ENCODE results near the gene PRMT7. TPM values are rescaled to one million over a fixed set of nuclear protein-coding genes. Genes with fewer than 3 reads are reported as not detected.

Gene PRMT7
- total RNA-seq, 1 experiment from 2014 or later, result 156 TPM

DNA sequence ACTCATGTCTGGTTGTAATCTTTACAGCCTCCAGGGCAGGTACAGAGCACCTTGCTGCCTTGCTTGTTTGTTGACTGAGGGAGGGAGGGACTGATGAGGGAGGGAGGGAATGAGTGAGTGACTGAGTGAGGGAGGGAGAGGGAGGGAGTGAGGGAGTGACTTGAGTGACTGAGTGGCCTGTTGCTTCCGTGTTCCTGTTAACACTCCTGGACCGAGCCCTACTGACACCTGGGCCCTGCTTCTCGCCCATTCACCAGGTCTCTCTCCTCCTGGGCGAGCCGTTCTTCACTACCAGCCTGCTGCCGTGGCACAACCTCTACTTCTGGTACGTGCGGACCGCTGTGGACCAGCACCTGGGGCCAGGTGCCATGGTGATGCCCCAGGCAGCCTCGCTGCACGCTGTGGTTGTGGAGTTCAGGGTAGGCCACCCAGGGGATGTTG lies 41.2 kb downstream of the PRMT7 start:
- H3K4me1 Mint-ChIP-seq (ENCODE audit: low read depth, unreplicated experiment), result peaks cover 10% of the 10 kb centered on the region
- peak; percentile 57 to 70 for DNase-seq
- intact Hi-C loops (cut with micrococcal nuclease; ENCODE audit: unreplicated experiment), result no loop called here
- no TSS peak for BruUV-seq (replicated peaks)
- peaks cover 6% of the 10 kb centered on the region for H3K4me1 ChIP-seq
- H3K4me3 Mint-ChIP-seq (ENCODE audit: unreplicated experiment), result peak overlapping the region; percentile 40
- H3K27ac Mint-ChIP-seq (ENCODE audit: unreplicated experiment), result peak overlapping the region; percentile 79
- ChIA-PET POLR2A (no interaction called here), CTCF (no interaction called here)
- no peaks in the 10 kb centered on the region for H3K9me3 ChIP-seq
- H3K36me3 ChIP-seq (ENCODE audit: control insufficient read depth, insufficient read depth, low read length), result peaks cover 7% of the 10 kb centered on the region
- TF ChIP-seq, protein P1, sequence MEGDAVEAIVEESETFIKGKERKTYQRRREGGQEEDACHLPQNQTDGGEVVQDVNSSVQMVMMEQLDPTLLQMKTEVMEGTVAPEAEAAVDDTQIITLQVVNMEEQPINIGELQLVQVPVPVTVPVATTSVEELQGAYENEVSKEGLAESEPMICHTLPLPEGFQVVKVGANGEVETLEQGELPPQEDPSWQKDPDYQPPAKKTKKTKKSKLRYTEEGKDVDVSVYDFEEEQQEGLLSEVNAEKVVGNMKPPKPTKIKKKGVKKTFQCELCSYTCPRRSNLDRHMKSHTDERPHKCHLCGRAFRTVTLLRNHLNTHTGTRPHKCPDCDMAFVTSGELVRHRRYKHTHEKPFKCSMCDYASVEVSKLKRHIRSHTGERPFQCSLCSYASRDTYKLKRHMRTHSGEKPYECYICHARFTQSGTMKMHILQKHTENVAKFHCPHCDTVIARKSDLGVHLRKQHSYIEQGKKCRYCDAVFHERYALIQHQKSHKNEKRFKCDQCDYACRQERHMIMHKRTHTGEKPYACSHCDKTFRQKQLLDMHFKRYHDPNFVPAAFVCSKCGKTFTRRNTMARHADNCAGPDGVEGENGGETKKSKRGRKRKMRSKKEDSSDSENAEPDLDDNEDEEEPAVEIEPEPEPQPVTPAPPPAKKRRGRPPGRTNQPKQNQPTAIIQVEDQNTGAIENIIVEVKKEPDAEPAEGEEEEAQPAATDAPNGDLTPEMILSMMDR (IDR thresholded peaks at IDR 0.05; ENCODE audit: insufficient read depth in 1 of 2, low read depth in 1 of 2, low read length in 1 of 2, severe bottlenecking in 1 of 2, unreplicated experiment in 1 of 2), result no peak
- no peaks in the 10 kb centered on the region for H3K9me3 Mint-ChIP-seq (ENCODE audit: unreplicated experiment)
- no peaks in the 10 kb centered on the region for H3K27me3 Mint-ChIP-seq (ENCODE audit: insufficient read depth, unreplicated experiment)
- no peaks in the 10 kb centered on the region for H3K27me3 ChIP-seq (replicated peaks; ENCODE audit: control insufficient read depth, insufficient read depth, low read length)
- peaks cover 99% of the 10 kb centered on the region for H3K36me3 Mint-ChIP-seq (ENCODE audit: insufficient read depth, unreplicated experiment)
- no peak overlapping the region for H3K4me3 ChIP-seq (ENCODE audit: low read depth, low read length)

DNA sequence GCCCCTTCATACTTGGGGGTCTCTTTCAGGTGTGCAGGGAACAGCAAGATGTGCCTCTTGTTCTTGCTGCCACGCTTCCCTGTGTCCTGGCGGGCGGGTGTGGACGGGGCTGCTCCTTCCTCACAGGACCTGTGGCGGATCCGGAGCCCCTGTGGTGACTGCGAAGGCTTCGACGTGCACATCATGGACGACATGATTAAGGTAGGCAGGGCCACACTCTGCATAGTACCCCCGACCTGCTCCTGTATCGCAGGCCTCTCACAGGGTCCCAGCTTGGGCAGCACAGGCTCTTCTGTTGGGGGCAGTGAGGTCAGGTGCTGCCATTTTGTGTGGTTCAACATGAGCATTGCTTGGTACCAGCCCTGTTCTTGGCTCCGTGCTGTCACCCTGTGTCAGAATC lies 42.5 kb downstream of the PRMT7 start:
- H3K9me3 Mint-ChIP-seq (ENCODE audit: unreplicated experiment), result no peaks in the 10 kb centered on the region
- H3K4me1 Mint-ChIP-seq (ENCODE audit: low read depth, unreplicated experiment), result peaks cover 10% of the 10 kb centered on the region
- no peak for DNase-seq
- H3K4me3 ChIP-seq (ENCODE audit: low read depth, low read length), result no peak overlapping the region
- H3K27me3 Mint-ChIP-seq (ENCODE audit: insufficient read depth, unreplicated experiment), result no peaks in the 10 kb centered on the region
- ChIA-PET POLR2A (interaction anchor here (0.6 kb wide), 1 partner anchor 18 kb away, joined by 3 read pairs; no protein-coding TSS in a partner anchor), CTCF (no interaction called here)
- no peaks in the 10 kb centered on the region for H3K27me3 ChIP-seq (replicated peaks; ENCODE audit: control insufficient read depth, insufficient read depth, low read length)
- TF ChIP-seq, protein P1 (IDR thresholded peaks at IDR 0.05; ENCODE audit: insufficient read depth in 1 of 2, low read depth in 1 of 2, low read length in 1 of 2, severe bottlenecking in 1 of 2, unreplicated experiment in 1 of 2), result no peak
- intact Hi-C loops (cut with micrococcal nuclease; ENCODE audit: unreplicated experiment), result no loop called here
- H3K36me3 Mint-ChIP-seq (ENCODE audit: insufficient read depth, unreplicated experiment), result peaks cover 93% of the 10 kb centered on the region
- H3K4me3 Mint-ChIP-seq (ENCODE audit: unreplicated experiment), result no peak overlapping the region
- H3K36me3 ChIP-seq (ENCODE audit: control insufficient read depth, insufficient read depth, low read length), result peaks cover 7% of the 10 kb centered on the region
- no peaks in the 10 kb centered on the region for H3K9me3 ChIP-seq
- H3K4me1 ChIP-seq, result peaks cover 6% of the 10 kb centered on the region
- H3K27ac Mint-ChIP-seq (ENCODE audit: unreplicated experiment), result no peak overlapping the region
- no TSS peak for BruUV-seq (replicated peaks)

DNA sequence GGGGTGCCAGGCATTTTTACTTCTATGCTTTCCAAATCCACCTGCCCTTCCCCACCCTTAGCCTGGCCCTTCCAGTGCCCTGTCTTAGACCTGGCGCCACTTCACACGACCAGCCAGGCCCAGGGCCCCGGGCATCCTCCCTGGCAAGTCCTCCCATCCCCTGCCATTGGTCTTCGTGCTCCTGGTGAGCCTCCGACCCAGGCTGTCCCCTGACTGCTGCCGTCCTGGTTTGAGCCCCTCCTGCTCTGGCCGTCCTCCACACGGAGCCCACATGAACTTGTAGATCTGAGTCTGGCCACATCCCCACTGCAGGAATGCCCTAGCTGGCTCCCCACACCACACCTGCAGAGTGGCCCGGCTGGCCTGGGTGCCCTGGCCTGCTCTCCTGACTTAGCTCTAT lies 44.0 kb downstream of the PRMT7 start:
- no TSS peak for BruUV-seq (replicated peaks)
- no peak for DNase-seq
- intact Hi-C loops (cut with micrococcal nuclease; ENCODE audit: unreplicated experiment), result no loop called here
- peaks cover 6% of the 10 kb centered on the region for H3K4me1 ChIP-seq
- Mint-ChIP-seq H3K9me3 (ENCODE audit: unreplicated experiment) (no peaks in the 10 kb centered on the region), H3K4me1 (ENCODE audit: low read depth, unreplicated experiment) (peaks cover 10% of the 10 kb centered on the region), H3K27ac (ENCODE audit: unreplicated experiment) (peak overlapping the region; percentile 23), H3K4me3 (ENCODE audit: unreplicated experiment) (no peak overlapping the region), H3K36me3 (ENCODE audit: insufficient read depth, unreplicated experiment) (peaks cover 89% of the 10 kb centered on the region), H3K27me3 (ENCODE audit: insufficient read depth, unreplicated experiment) (no peaks in the 10 kb centered on the region)
- H3K36me3 ChIP-seq (ENCODE audit: control insufficient read depth, insufficient read depth, low read length), result peaks cover 7% of the 10 kb centered on the region
- POLR2A ChIA-PET, result no interaction called here
- H3K27me3 ChIP-seq (replicated peaks; ENCODE audit: control insufficient read depth, insufficient read depth, low read length), result no peaks in the 10 kb centered on the region
- H3K4me3 ChIP-seq (ENCODE audit: low read depth, low read length), result no peak overlapping the region
- TF ChIP-seq, protein P1 (IDR thresholded peaks at IDR 0.05; ENCODE audit: insufficient read depth in 1 of 2, low read depth in 1 of 2, low read length in 1 of 2, severe bottlenecking in 1 of 2, unreplicated experiment in 1 of 2), result no peak
- H3K9me3 ChIP-seq, result no peaks in the 10 kb centered on the region
- CTCF ChIA-PET, result no interaction called here

Measured in Caco-2 (cell line).